Measurements from ENCODE around the gene SRXN1. TPM values are rescaled to one million over a fixed set of nuclear protein-coding genes. Genes with fewer than 3 reads are reported as not detected.

SRXN1 gene
- total RNA-seq, 2 experiments from 2014 or later = 17.0 to 18.1 TPM

- DNase-seq = no peak
- peaks cover 8% of the 10 kb centered on the region for H3K4me1 Mint-ChIP-seq
- no peak overlapping the region for H3K4me3 Mint-ChIP-seq
- no peak overlapping the region for H3K27ac Mint-ChIP-seq
- no peaks in the 10 kb centered on the region for H3K36me3 Mint-ChIP-seq
- peaks cover 66% of the 10 kb centered on the region for H3K27me3 Mint-ChIP-seq
- no peaks in the 10 kb centered on the region for H3K9me3 Mint-ChIP-seq
These were observed 13.9 kb upstream of the SRXN1 start for GRCh38 chr20:666877-667276.

DNA sequence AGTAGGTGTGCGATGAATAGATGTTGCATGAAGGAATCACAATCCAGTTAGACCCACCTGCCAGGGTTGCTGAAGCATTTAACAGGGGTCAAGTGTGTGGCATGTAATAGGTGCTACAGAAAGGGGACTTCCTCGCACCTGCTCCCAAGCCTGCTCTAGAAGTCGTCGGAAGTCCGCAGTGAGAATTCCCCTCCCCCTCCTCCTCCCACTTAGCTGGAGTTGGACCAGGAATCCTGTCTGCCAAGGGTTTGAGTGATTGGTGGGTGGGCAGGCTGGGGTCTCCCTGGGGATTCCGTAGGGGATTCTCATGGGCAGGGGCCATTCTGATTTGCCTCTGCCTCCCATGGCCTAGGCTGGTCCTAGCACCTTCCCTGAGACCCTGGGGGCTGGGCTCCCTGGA is 12.3 kb upstream of the SRXN1 start:
- peaks cover 71% of the 10 kb centered on the region for H3K27me3 Mint-ChIP-seq
- no peaks in the 10 kb centered on the region for H3K36me3 Mint-ChIP-seq
- no peak overlapping the region for H3K4me3 Mint-ChIP-seq
- H3K4me1 Mint-ChIP-seq = peaks cover 11% of the 10 kb centered on the region
- no peaks in the 10 kb centered on the region for H3K9me3 Mint-ChIP-seq
- H3K27ac Mint-ChIP-seq = no peak overlapping the region
- DNase-seq = no peak

- Mint-ChIP-seq H3K4me1 (peaks cover 11% of the 10 kb centered on the region), H3K36me3 (no peaks in the 10 kb centered on the region), H3K27me3 (peaks cover 78% of the 10 kb centered on the region), H3K9me3 (no peaks in the 10 kb centered on the region), H3K27ac (no peak overlapping the region), H3K4me3 (no peak overlapping the region)
- DNase-seq = no peak
These were observed 11.6 kb upstream of the SRXN1 start for GRCh38 chr20:664576-664975.

DNA sequence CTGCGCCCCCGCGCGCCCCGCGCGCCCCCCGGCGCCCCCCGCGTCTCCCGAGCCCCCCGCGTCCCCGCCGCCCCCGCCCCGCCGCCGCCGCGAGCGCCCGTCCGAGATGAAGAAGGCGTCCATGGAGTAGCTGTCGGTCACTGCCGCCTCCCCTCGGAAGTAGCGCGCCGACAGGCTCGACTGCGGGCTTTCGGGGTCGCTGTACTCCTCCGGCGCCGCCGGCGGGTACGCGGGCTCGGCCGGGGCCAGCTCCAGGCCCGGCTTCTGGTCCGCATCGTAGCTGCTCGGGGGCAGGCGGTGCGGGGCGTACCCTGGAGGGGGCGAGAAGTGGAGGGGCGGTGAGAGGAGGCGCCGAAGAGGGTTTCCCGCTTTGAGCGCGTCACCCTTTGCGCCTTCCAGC is 11.2 kb upstream of the SRXN1 start:
- no peaks in the 10 kb centered on the region for H3K36me3 Mint-ChIP-seq
- H3K27ac Mint-ChIP-seq = no peak overlapping the region
- peaks cover 82% of the 10 kb centered on the region for H3K27me3 Mint-ChIP-seq
- no peak for DNase-seq
- H3K9me3 Mint-ChIP-seq = no peaks in the 10 kb centered on the region
- H3K4me1 Mint-ChIP-seq = peaks cover 11% of the 10 kb centered on the region
- no peak overlapping the region for H3K4me3 Mint-ChIP-seq

DNA sequence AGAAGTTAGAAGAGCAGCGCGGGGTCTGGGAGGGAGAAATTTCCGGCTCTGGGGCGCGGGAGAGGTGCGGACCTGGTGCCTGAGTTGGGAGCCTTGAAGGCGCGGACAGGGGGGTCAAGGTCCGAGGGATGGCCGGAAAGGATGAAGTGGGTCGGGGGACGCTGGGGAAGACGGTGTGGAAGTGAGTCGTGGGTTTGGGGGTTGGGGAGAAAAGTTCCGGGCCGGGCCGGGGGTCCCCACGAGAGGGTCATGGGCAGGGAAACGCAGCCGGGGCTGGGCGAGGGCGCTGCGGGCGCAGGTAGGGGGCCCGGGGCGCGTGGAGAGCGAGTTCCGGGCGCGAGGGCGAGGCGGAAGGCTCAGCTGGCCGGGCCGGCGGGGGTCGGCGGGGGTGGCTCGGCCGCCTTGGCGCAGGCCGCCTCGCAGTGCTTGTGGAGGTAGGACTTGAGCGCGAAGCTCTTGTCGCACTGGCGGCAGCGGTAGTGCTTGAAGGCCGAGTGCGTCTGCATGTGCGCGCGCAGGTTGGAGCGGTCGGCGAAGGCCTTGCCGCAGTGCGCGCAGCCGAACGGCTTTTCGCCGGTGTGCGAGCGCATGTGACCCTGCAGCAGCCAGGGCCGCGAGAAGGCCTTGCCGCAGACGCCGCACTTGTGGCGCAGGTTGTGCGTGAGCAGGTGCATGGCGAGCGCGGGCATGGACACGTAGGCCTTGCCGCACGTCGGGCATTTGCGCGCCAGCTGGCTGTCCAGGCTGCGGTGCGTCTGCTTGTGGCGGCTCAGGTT is 10.5 kb upstream of the SRXN1 start:
- peak; percentile 34 for DNase-seq
- Mint-ChIP-seq H3K27ac (no peak overlapping the region), H3K4me3 (no peak overlapping the region), H3K4me1 (peaks cover 11% of the 10 kb centered on the region), H3K27me3 (peaks cover 87% of the 10 kb centered on the region), H3K9me3 (no peaks in the 10 kb centered on the region), H3K36me3 (no peaks in the 10 kb centered on the region)

- H3K36me3 Mint-ChIP-seq = no peaks in the 10 kb centered on the region
- H3K4me3 Mint-ChIP-seq = no peak overlapping the region
- DNase-seq = no peak
- peaks cover 87% of the 10 kb centered on the region for H3K27me3 Mint-ChIP-seq
- H3K4me1 Mint-ChIP-seq = peaks cover 11% of the 10 kb centered on the region
- no peak overlapping the region for H3K27ac Mint-ChIP-seq
- H3K9me3 Mint-ChIP-seq = no peaks in the 10 kb centered on the region
These were observed 9.5 kb upstream of the SRXN1 start for GRCh38 chr20:662277-663192.

GRCh38 chr20:661474-662270 is 8.7 kb upstream of the SRXN1 start:
- no peak overlapping the region for H3K4me3 Mint-ChIP-seq
- no peak for DNase-seq
- H3K27ac Mint-ChIP-seq = no peak overlapping the region
- no peaks in the 10 kb centered on the region for H3K36me3 Mint-ChIP-seq
- peaks cover 79% of the 10 kb centered on the region for H3K27me3 Mint-ChIP-seq
- no peaks in the 10 kb centered on the region for H3K9me3 Mint-ChIP-seq
- H3K4me1 Mint-ChIP-seq = peaks cover 9% of the 10 kb centered on the region

GRCh38 chr20:658731-659291 is 5.8 kb upstream of the SRXN1 start:
- H3K9me3 Mint-ChIP-seq = no peaks in the 10 kb centered on the region
- peaks cover 66% of the 10 kb centered on the region for H3K27me3 Mint-ChIP-seq
- H3K4me3 Mint-ChIP-seq = no peak overlapping the region
- peaks cover 13% of the 10 kb centered on the region for H3K4me1 Mint-ChIP-seq
- no peak for DNase-seq
- H3K36me3 Mint-ChIP-seq = no peaks in the 10 kb centered on the region
- no peak overlapping the region for H3K27ac Mint-ChIP-seq

DNA sequence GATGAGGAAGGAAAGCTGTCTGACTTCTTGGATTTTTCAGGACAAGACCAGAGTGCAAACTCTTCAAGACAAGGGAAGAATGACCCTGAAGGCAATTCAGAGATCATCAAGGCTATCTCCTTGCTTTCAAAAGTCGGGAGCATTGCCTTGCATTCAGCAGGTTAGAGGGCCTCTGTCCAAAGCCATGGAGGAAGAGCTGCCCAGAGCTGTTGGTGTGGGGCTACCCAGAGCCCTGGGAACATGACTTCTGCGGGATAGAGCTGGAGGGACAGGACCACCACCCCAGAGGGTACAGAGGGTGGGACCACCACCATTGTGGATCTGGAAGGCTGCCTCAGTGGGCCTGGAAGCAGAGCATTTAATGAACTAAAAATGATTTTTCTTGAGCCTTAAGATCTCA is 5.2 kb upstream of the SRXN1 start:
- H3K27ac Mint-ChIP-seq = no peak overlapping the region
- peaks cover 63% of the 10 kb centered on the region for H3K27me3 Mint-ChIP-seq
- no peak for DNase-seq
- H3K4me1 Mint-ChIP-seq = peaks cover 16% of the 10 kb centered on the region
- H3K36me3 Mint-ChIP-seq = no peaks in the 10 kb centered on the region
- no peaks in the 10 kb centered on the region for H3K9me3 Mint-ChIP-seq
- H3K4me3 Mint-ChIP-seq = no peak overlapping the region

GRCh38 chr20:655726-656624 is 3.0 kb upstream of the SRXN1 start:
- Mint-ChIP-seq H3K27me3 (peaks cover 41% of the 10 kb centered on the region), H3K4me1 (peaks cover 21% of the 10 kb centered on the region), H3K4me3 (no peak overlapping the region), H3K9me3 (no peaks in the 10 kb centered on the region), H3K27ac (no peak overlapping the region), H3K36me3 (peaks cover 6% of the 10 kb centered on the region)
- DNase-seq = no peak

DNA sequence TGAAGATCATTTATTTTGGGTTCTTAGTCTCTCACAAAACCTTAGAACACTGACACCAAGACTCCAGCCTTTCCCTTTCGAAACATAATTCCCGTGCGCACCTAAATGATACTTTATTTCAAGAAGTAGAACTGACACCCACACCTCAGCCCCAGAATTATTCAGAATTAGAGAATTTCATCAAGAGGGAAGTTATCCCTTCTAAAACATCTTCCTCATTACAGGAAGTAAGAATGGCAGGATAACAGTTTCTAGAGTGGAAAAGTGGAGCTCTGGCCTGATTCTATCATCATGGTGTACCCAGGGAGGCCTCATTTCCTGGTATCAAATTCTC is 1.4 kb upstream of the SRXN1 start:
- Mint-ChIP-seq H3K27ac (no peak overlapping the region), H3K36me3 (peaks cover 13% of the 10 kb centered on the region), H3K9me3 (no peaks in the 10 kb centered on the region), H3K4me1 (peaks cover 18% of the 10 kb centered on the region), H3K27me3 (peaks cover 25% of the 10 kb centered on the region), H3K4me3 (no peak overlapping the region)
- DNase-seq = no peak

DNA sequence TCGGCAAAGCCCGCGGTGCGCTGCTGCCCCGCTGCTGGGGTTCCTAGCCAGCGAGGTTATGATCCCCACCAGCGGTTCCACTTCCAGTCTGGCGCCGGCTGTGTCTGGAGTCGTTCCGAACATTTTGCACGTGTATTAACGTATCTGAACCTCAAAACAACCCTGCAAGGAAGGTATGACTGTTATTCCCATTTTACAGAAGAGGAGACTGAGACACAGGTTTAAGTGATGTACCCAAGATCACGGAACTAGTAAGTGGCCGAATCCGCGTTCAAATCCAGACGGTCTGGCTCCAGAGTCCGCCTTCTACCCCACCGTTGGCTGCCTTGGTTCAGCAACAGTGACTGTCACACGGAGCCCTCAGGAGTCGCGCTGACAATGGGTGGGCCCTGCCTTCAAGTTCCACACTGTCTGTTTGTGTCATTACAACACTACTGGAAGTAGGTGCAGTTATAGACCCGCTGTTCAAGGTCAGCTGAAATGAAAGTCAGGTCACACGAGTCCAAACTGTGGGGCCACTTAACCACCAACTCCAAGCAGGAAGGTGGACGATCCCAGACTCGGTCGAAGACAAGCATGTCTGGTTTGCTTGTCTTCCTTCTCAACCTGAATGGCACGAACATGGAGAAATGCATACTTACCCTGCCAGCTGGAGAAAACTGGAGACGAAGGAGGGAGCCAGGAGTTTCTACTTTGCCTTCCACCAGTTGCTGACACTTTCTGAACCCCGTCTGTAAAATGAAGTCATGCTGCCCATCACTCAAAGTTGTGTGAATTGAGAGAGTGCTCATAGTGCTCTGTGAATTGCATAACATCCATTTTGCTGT is 803 bp upstream of the SRXN1 start:
- Mint-ChIP-seq H3K9me3 (no peaks in the 10 kb centered on the region), H3K4me3 (peak overlapping the region; percentile 73), H3K36me3 (peaks cover 16% of the 10 kb centered on the region), H3K4me1 (peaks cover 18% of the 10 kb centered on the region), H3K27me3 (peaks cover 21% of the 10 kb centered on the region), H3K27ac (no peak overlapping the region)
- DNase-seq = no peak

DNA sequence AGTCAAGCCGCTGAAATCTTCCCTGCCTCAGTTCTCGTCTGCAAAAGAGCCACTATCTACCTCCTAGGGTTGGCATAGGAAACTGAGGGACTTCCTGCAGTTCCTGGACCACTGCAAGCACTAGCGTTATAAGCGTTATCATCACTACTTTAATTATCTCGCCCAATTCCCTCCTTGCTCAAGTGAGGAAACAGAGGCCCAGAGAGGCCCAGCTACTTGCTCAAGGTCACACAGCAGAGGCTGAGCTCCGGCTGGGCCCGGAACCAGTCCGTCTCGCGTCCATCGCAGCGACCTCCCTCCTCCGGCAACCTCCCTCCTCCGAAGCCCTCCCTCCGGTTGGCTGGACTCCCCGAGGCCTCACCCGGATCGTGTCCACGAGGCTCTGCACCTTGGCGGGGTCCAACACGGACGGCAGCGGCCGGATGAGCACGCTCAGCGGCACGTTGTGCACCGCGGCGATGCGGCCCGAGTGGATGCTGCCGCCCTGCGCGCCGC is 338 bp downstream of the SRXN1 start:
- no peak for DNase-seq
- H3K4me1 Mint-ChIP-seq = peaks cover 18% of the 10 kb centered on the region
- H3K27me3 Mint-ChIP-seq = peaks cover 11% of the 10 kb centered on the region
- no peaks in the 10 kb centered on the region for H3K9me3 Mint-ChIP-seq
- H3K36me3 Mint-ChIP-seq = peaks cover 27% of the 10 kb centered on the region
- H3K27ac Mint-ChIP-seq = peak overlapping the region; percentile 74
- H3K4me3 Mint-ChIP-seq = peak overlapping the region; percentile 85
